Mesendoderm (in vitro differentiated cells): ENCODE measurements around the gene DLGAP4.

Experiments
- DNase-seq: peaks from one replicate; pipeline ENCODE4 v3.0.0; 2013
- H2AK5ac ChIP-seq: 2 replicates; pipeline ENCODE4 v1.6.1; 2013; ENCODE audit warnings: low read length, inconsistent platforms
- H2BK120ac ChIP-seq: 2 replicates; pipeline ENCODE4 v1.6.1; 2013; ENCODE audit warnings: low read depth, mild to moderate bottlenecking, low read length, moderate library complexity, mixed read lengths
- H2BK15ac ChIP-seq: replicated peaks from 2 replicates; pipeline ENCODE4 v1.6.1; 2013; ENCODE audit warnings: low read depth, mild to moderate bottlenecking, moderate library complexity
- H2BK5ac ChIP-seq: 2 replicates; pipeline ENCODE4 v1.6.1; 2013; ENCODE audit warnings: low read length, inconsistent platforms
- H3K18ac ChIP-seq: 2 replicates; pipeline ENCODE4 v1.6.1; 2013; ENCODE audit warnings: mild to moderate bottlenecking, low read length, mixed read lengths
- H3K23ac ChIP-seq: one replicate; pipeline ENCODE4 v1.6.1; 2013; ENCODE audit warnings: low read length
- H3K27ac ChIP-seq: 2 replicates; pipeline ENCODE4 v1.5.1; 2013; ENCODE audit warnings: low read depth, mild to moderate bottlenecking, inconsistent platforms, low read length, moderate library complexity
- H3K27me3 ChIP-seq: 2 replicates; pipeline ENCODE4 v1.6.1; 2013; ENCODE audit warnings: low read length, control low read depth, mild to moderate bottlenecking, inconsistent platforms; ENCODE audit not compliant: insufficient read depth, poor library complexity
- H3K36me3 ChIP-seq: 2 replicates; pipeline ENCODE4 v1.6.1; 2013; ENCODE audit warnings: low read length, inconsistent platforms; ENCODE audit not compliant: control insufficient read depth, insufficient read depth
- H3K4ac ChIP-seq: one replicate; pipeline ENCODE4 v1.6.1; 2013; ENCODE audit warnings: low read depth, mild to moderate bottlenecking, low read length, moderate library complexity
- H3K4me1 ChIP-seq: 2 replicates; pipeline ENCODE4 v1.6.1; 2013; ENCODE audit warnings: low read depth, low read length, inconsistent platforms; ENCODE audit not compliant: control insufficient read depth
- H3K4me2 ChIP-seq: 2 replicates; pipeline ENCODE4 v1.6.1; 2013; ENCODE audit warnings: low read length
- H3K4me3 ChIP-seq: 2 replicates; pipeline ENCODE4 v1.5.1; 2013; ENCODE audit warnings: mild to moderate bottlenecking, low read length
- H3K56ac ChIP-seq: one replicate; pipeline ENCODE4 v1.6.1; 2013; ENCODE audit warnings: low read length
- H3K79me1 ChIP-seq: 2 replicates; pipeline ENCODE4 v1.6.1; 2013; ENCODE audit warnings: low read length, inconsistent platforms
- H3K79me2 ChIP-seq: 2 replicates; pipeline ENCODE4 v1.6.1; 2013; ENCODE audit warnings: mild to moderate bottlenecking, low read length; ENCODE audit not compliant: control insufficient read depth, insufficient read depth
- H3K9ac ChIP-seq: 2 replicates; pipeline ENCODE4 v1.6.1; 2013; ENCODE audit warnings: low read length, inconsistent platforms
- H4K5ac ChIP-seq: one replicate; pipeline ENCODE4 v1.6.1; 2013; ENCODE audit warnings: low read length
- H4K8ac ChIP-seq: one replicate; pipeline ENCODE4 v1.6.1; 2013; ENCODE audit warnings: low read depth, mild to moderate bottlenecking, control low read depth, low read length, moderate library complexity
- WGBS: extraction: QIAGEN DNeasy Blood & Tissue Kit; methylation state at CpG from one replicate; pipeline ENCODE4 v1.1.7; 2013; ENCODE audit warnings: low lambda C conversion rate, missing lambda C conversion rate; ENCODE audit not compliant: insufficient coverage; ENCODE audit errors: extremely low coverage; 5-methylcytosine and 5-hydroxymethylcytosine counted together

Gene DLGAP4

DNA sequence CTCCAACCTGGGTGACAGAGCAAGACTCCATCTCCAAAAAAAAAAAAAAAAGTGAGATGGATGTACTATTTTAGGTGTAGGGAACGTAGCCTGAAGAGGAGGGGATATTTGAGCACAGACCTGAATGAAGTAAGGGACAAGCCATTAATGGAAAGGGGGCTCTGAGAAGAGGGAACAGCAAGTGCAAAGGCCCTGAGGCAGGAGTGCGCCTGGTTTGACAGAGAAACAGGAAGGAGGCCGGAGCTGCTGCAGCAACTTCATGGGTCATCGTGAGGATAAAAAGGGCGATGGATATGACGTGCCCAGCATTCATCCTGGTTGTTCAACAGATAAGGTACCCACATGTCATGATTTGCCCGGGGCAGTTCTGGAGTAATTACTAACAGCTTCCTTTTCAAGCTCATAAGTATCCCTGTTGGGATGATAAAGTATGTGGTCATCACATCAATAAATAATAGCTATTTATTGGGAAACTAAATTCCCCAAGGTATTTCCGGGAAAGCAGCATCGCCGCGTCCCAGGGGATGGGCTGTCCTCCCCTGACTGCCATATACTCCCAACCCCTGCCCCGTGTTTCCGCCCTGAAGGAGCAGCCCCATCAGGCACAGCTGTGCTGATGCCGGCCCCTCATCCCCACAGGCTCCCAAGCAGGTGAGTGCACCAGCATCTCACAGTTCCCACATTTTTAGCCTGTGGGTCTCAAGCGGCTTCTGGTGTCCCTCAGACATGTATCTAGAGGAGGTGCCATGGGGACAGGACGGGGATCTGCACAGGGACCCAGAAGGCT is 43.4 kb downstream of the DLGAP4 start:
- H3K27me3 ChIP-seq, result no peaks in the 10 kb centered on the region
- no peaks in the 10 kb centered on the region for H3K36me3 ChIP-seq
- H3K9ac ChIP-seq, result no peak overlapping the region
- no peaks in the 10 kb centered on the region for H3K79me2 ChIP-seq
- no peak overlapping the region for H3K4me2 ChIP-seq
- no peak overlapping the region for H3K56ac ChIP-seq
- no peak overlapping the region for H2AK5ac ChIP-seq
- no peak overlapping the region for H4K8ac ChIP-seq
- no peak overlapping the region for H3K18ac ChIP-seq
- H3K4ac ChIP-seq, result no peak overlapping the region
- H3K23ac ChIP-seq, result no peak overlapping the region
- H2BK120ac ChIP-seq, result no peak overlapping the region
- DNase-seq, result no peak
- no peak overlapping the region for H2BK15ac ChIP-seq
- WGBS, result no CpG with 5 or more reads among the region's 16 CpGs
- H3K27ac ChIP-seq, result no peak overlapping the region
- no peaks in the 10 kb centered on the region for H3K4me1 ChIP-seq
- H3K4me3 ChIP-seq, result no peak overlapping the region
- H2BK5ac ChIP-seq, result no peak overlapping the region
- H4K5ac ChIP-seq, result no peak overlapping the region
- H3K79me1 ChIP-seq, result no peaks in the 10 kb centered on the region

DNA sequence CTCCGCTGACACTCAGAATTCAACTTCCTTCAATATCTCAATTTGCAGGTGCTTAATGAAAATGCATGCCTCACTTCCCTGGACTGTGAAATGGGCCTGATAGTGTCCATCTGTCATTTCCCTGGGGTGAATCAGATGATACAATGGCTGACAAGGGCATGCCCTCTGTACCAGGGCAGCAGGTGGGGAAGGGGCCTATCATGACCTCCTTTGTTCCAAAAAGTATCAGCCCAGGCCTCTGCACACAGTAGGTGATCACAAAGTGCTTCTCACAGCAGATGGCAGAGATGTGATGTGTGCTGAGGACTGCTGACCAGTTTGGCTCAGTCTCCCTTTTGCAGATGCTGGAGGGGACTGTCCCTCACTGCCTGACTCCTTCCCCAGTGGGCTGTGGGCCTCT is 44.3 kb downstream of the DLGAP4 start:
- no peaks in the 10 kb centered on the region for H3K79me1 ChIP-seq
- DNase-seq, result no peak
- no peak overlapping the region for H3K27ac ChIP-seq
- no peak overlapping the region for H3K23ac ChIP-seq
- no peak overlapping the region for H2BK120ac ChIP-seq
- H3K4me1 ChIP-seq, result no peaks in the 10 kb centered on the region
- H2BK5ac ChIP-seq, result no peak overlapping the region
- H3K27me3 ChIP-seq, result no peaks in the 10 kb centered on the region
- no peak overlapping the region for H4K8ac ChIP-seq
- H2BK15ac ChIP-seq, result no peak overlapping the region
- no peak overlapping the region for H2AK5ac ChIP-seq
- H3K9ac ChIP-seq, result no peak overlapping the region
- H3K4me2 ChIP-seq, result no peak overlapping the region
- no peak overlapping the region for H3K4me3 ChIP-seq
- H3K56ac ChIP-seq, result no peak overlapping the region
- no peaks in the 10 kb centered on the region for H3K36me3 ChIP-seq
- no CpG with 5 or more reads among the region's 1 CpG for WGBS
- no peak overlapping the region for H4K5ac ChIP-seq
- H3K79me2 ChIP-seq, result no peaks in the 10 kb centered on the region
- H3K18ac ChIP-seq, result no peak overlapping the region
- no peak overlapping the region for H3K4ac ChIP-seq

DNA sequence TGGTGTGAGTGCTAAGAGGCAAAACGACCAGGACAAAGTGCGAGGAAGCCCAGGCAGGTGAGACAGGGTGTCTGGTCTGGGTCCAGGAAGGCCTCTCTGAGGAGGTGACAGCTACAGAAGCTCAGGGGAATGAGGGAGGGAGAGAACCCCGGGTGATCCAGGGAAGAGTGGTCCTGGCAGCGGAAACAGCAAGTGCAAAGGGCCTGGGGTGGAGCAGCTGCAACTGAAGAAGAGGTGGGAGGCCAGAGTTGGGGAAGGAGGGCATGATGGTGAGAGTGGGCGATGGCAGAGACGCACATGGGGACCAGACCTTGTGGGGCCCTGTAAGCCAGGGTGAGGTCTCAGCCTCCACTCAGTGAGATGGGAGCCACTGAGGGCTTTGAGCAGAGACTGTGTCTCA is 45.8 kb downstream of the DLGAP4 start:
- Histone ChIP-seq H4K8ac (no peak overlapping the region), H2BK15ac (no peak overlapping the region), H3K79me1 (no peaks in the 10 kb centered on the region), H4K5ac (no peak overlapping the region), H2BK120ac (no peak overlapping the region), H3K18ac (no peak overlapping the region), H3K4me2 (no peak overlapping the region), H3K4me1 (no peaks in the 10 kb centered on the region), H3K79me2 (no peaks in the 10 kb centered on the region), H3K27ac (no peak overlapping the region), H3K4me3 (no peak overlapping the region), H2BK5ac (no peak overlapping the region), H2AK5ac (no peak overlapping the region), H3K36me3 (no peaks in the 10 kb centered on the region), H3K23ac (no peak overlapping the region), H3K56ac (no peak overlapping the region), H3K27me3 (no peaks in the 10 kb centered on the region), H3K9ac (no peak overlapping the region), H3K4ac (no peak overlapping the region)
- no peak for DNase-seq
- no CpG with 5 or more reads among the region's 6 CpGs for WGBS

DNA sequence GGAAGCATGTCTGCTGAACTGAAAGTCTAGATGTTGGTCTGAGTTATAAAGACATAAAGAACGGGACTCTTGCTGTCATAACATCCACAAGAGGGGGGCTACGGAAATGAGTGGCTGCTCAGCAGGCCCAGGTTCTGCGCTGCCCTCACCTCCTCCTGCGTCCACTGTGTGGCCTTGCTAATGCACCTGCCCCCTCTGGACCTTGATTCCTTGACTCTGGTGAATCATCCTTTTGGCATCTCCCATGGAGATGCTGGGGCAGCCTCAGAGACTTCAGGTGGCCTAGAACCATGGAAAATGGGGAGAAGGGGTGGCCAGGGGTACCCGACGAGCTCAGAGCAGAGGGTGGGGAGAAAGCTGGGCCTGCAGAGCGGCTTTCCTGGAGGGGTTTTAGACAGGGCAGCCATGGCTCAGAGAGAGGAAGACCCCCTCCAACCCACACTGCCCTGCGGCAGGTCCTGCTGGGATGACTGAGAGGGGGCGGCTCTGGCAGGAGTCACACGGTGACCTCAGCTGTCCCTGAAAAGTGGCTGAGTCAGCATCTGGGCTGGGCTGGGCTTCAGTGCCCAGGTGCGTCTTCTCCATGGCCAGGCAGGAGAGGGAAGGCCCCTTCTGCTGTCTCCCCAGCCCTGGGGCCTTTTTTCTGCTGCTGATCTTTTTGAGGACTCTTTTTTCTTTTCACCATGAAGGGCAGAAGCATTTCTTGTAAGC is 46.9 kb downstream of the DLGAP4 start:
- DNase-seq, result peak; percentile 58
- no CpG with 5 or more reads among the region's 11 CpGs for WGBS
- H4K8ac ChIP-seq, result no peak overlapping the region
- no peak overlapping the region for H3K4me3 ChIP-seq
- H3K56ac ChIP-seq, result peak overlapping the region; percentile 25
- no peaks in the 10 kb centered on the region for H3K27me3 ChIP-seq
- H3K4ac ChIP-seq, result no peak overlapping the region
- H3K4me2 ChIP-seq, result no peak overlapping the region
- H3K79me1 ChIP-seq, result no peaks in the 10 kb centered on the region
- H3K36me3 ChIP-seq, result no peaks in the 10 kb centered on the region
- H2BK120ac ChIP-seq, result no peak overlapping the region
- H2BK15ac ChIP-seq, result no peak overlapping the region
- H3K79me2 ChIP-seq, result no peaks in the 10 kb centered on the region
- H3K18ac ChIP-seq, result no peak overlapping the region
- no peak overlapping the region for H3K9ac ChIP-seq
- no peak overlapping the region for H3K27ac ChIP-seq
- no peak overlapping the region for H4K5ac ChIP-seq
- H2AK5ac ChIP-seq, result no peak overlapping the region
- no peak overlapping the region for H2BK5ac ChIP-seq
- H3K23ac ChIP-seq, result no peak overlapping the region
- H3K4me1 ChIP-seq, result no peaks in the 10 kb centered on the region

DNA sequence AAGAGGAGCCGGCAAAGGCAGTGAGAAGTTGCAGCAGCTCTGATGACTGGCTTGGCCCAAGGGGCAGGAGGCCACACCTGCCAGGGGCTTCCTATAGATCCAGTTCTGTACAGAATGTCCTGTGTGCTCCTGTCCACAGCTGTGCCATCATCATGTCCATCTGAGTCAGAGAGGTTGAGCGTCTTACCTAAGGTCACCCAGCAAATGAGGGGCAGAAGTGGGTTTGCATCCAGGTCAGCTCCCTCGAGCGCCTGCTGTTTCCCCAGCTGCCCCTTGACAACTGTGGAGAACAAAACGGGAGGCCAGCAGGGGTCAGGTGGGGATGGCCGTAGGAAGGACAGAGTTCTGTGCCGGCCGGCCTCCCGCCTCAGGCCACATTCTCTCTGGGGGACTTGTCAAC is 47.6 kb downstream of the DLGAP4 start:
- no peak for DNase-seq
- Histone ChIP-seq H3K4me2 (no peak overlapping the region), H3K9ac (no peak overlapping the region), H4K8ac (no peak overlapping the region), H3K27me3 (no peaks in the 10 kb centered on the region), H3K56ac (no peak overlapping the region), H3K4me1 (no peaks in the 10 kb centered on the region), H3K79me2 (no peaks in the 10 kb centered on the region), H3K4ac (no peak overlapping the region), H3K23ac (no peak overlapping the region), H3K27ac (no peak overlapping the region), H3K4me3 (no peak overlapping the region), H3K79me1 (no peaks in the 10 kb centered on the region), H2BK120ac (no peak overlapping the region), H2BK5ac (no peak overlapping the region), H2AK5ac (no peak overlapping the region), H2BK15ac (no peak overlapping the region), H3K36me3 (no peaks in the 10 kb centered on the region), H3K18ac (no peak overlapping the region), H4K5ac (no peak overlapping the region)
- WGBS, result no CpG with 5 or more reads among the region's 9 CpGs
